ENCODE measurements around the gene HS3ST6.
"Not testable (repeated sequence)": the region's sequence is repeated elsewhere in the genome, so short reads cannot be mapped to it uniquely, and the experiment has no call there.

HS3ST6 gene

GRCh38 chr16:1924095-1924494 lies 5.9 kb upstream of the HS3ST6 start:
- DNase-seq: no peak

- DNase-seq: peak; percentile 15
These were observed 5.3 kb upstream of the HS3ST6 start for GRCh38 chr16:1923299-1924034.

- no peak for DNase-seq
These were observed 4.1 kb upstream of the HS3ST6 start for GRCh38 chr16:1922357-1922756.

GRCh38 chr16:1920727-1921171 lies 2.5 kb upstream of the HS3ST6 start:
- peak; percentile 10 for DNase-seq

- DNase-seq: not testable (repeated sequence)
These were observed 1.9 kb upstream of the HS3ST6 start for GRCh38 chr16:1920122-1920521.

- DNase-seq: no peak
These were observed 1.2 kb upstream of the HS3ST6 start for GRCh38 chr16:1919327-1919998.

- no peak for DNase-seq
These were observed 407 bp downstream of the HS3ST6 start for GRCh38 chr16:1917665-1918350.

- no peak for DNase-seq
These were observed 1.1 kb downstream of the HS3ST6 start for GRCh38 chr16:1917056-1917664.

- no peak for DNase-seq
These were observed 1.6 kb downstream of the HS3ST6 start for GRCh38 chr16:1916640-1916990.

- no peak for DNase-seq
These were observed 2.2 kb downstream of the HS3ST6 start for GRCh38 chr16:1915732-1916639.

GRCh38 chr16:1914988-1915387 lies 3.2 kb downstream of the HS3ST6 start:
- DNase-seq: no peak

GRCh38 chr16:1914084-1914608 lies 4.1 kb downstream of the HS3ST6 start:
- no peak for DNase-seq

GRCh38 chr16:1913327-1914083 lies 4.7 kb downstream of the HS3ST6 start:
- no peak for DNase-seq

GRCh38 chr16:1912215-1912543 lies 6.0 kb downstream of the HS3ST6 start:
- no peak for DNase-seq

- DNase-seq: no peak
These were observed 6.6 kb downstream of the HS3ST6 start for GRCh38 chr16:1911467-1912214.

- DNase-seq: no peak
These were observed 8.5 kb downstream of the HS3ST6 start for GRCh38 chr16:1909561-1910231.

- no peak for DNase-seq
These were observed 9.2 kb downstream of the HS3ST6 start for GRCh38 chr16:1908983-1909382.

GRCh38 chr16:1908184-1908583 lies 10.0 kb downstream of the HS3ST6 start:
- DNase-seq: no peak

GRCh38 chr16:1907226-1907860 lies 10.9 kb downstream of the HS3ST6 start:
- no peak for DNase-seq

- no peak for DNase-seq
These were observed 11.4 kb downstream of the HS3ST6 start for GRCh38 chr16:1906846-1907165.

Data from inflammatory macrophage treated with lipopolysaccharide for 4 hours (primary cell).